IPS DF 6.9 (cell line): ENCODE data around the gene STARD7.
"Not testable (repeated sequence)": the region's sequence is repeated elsewhere in the genome, so short reads cannot be mapped to it uniquely, and the experiment has no call there.

Source experiments
- DNase-seq: peaks from one replicate; pipeline ENCODE4 v3.0.0-alpha.2; 2013; ENCODE audit warnings: low read depth, low spot score
- H3K27ac ChIP-seq: one replicate; pipeline ENCODE4 v1.5.1; 2013; ENCODE audit warnings: low read length, control low read depth
- H3K27me3 ChIP-seq: 2 replicates; pipeline ENCODE4 v1.6.1; 2013; ENCODE audit warnings: mild to moderate bottlenecking, low read length; ENCODE audit not compliant: control insufficient read depth, insufficient read depth
- H3K36me3 ChIP-seq: 2 replicates; pipeline ENCODE4 v1.6.1; 2013; ENCODE audit warnings: low read length; ENCODE audit not compliant: control insufficient read depth, insufficient read depth
- H3K4me1 ChIP-seq: 2 replicates; pipeline ENCODE4 v1.6.1; 2013; ENCODE audit warnings: low read length; ENCODE audit not compliant: control insufficient read depth, insufficient read depth
- H3K4me3 ChIP-seq: 2 replicates; pipeline ENCODE4 v1.5.1; 2013; ENCODE audit warnings: mild to moderate bottlenecking, low read length
- H3K9me3 ChIP-seq: 2 replicates; pipeline ENCODE4 v1.6.1; 2013; ENCODE audit warnings: low read length, inconsistent platforms; ENCODE audit not compliant: control insufficient read depth, insufficient read depth
- WGBS: extraction: QIAGEN DNeasy Blood & Tissue Kit; methylation state at CpG from one replicate; pipeline ENCODE4 v1.1.7; 2013; ENCODE audit warnings: mixed read lengths, missing lambda C conversion rate; ENCODE audit not compliant: insufficient read length, insufficient coverage; 5-methylcytosine and 5-hydroxymethylcytosine counted together

The STARD7 gene

GRCh38 chr2:96142217-96143113 is 66.2 kb downstream of the STARD7 start:
- Histone ChIP-seq H3K4me1 (peaks cover 4% of the 10 kb centered on the region), H3K27ac (no peak overlapping the region), H3K9me3 (no peaks in the 10 kb centered on the region), H3K36me3 (peaks cover 3% of the 10 kb centered on the region; the same call in 1 of the 2 replicates), H3K27me3 (no peaks in the 10 kb centered on the region; the same call in 1 of the 2 replicates), H3K4me3 (no peak overlapping the region)
- no peak for DNase-seq
- WGBS: no CpG with 5 or more reads among the region's 26 CpGs

GRCh38 chr2:96141624-96141967 is 67.0 kb downstream of the STARD7 start:
- not testable (repeated sequence) for H3K4me3 ChIP-seq, H3K27me3 ChIP-seq, H3K4me1 ChIP-seq, H3K27ac ChIP-seq, H3K9me3 ChIP-seq, H3K36me3 ChIP-seq, DNase-seq
- WGBS: no CpG with 5 or more reads among the region's 5 CpGs

GRCh38 chr2:96140941-96141623 is 67.5 kb downstream of the STARD7 start:
- no peaks in the 10 kb centered on the region; the same call in 1 of the 2 replicates for H3K27me3 ChIP-seq
- peaks cover 4% of the 10 kb centered on the region for H3K4me1 ChIP-seq
- WGBS: no CpG with 5 or more reads among the region's 13 CpGs
- no peak for DNase-seq
- no peak overlapping the region for H3K4me3 ChIP-seq
- H3K9me3 ChIP-seq: no peaks in the 10 kb centered on the region
- H3K27ac ChIP-seq: no peak overlapping the region
- H3K36me3 ChIP-seq: peaks cover 3% of the 10 kb centered on the region; the same call in 1 of the 2 replicates

- no peak overlapping the region for H3K27ac ChIP-seq
- H3K27me3 ChIP-seq: no peaks in the 10 kb centered on the region
- H3K36me3 ChIP-seq: peaks cover 3% of the 10 kb centered on the region; the same call in 1 of the 2 replicates
- no peak for DNase-seq
- H3K4me1 ChIP-seq: peaks cover 3% of the 10 kb centered on the region
- WGBS: no CpG with 5 or more reads among the region's 7 CpGs
- no peaks in the 10 kb centered on the region for H3K9me3 ChIP-seq
- no peak overlapping the region for H3K4me3 ChIP-seq
These were observed 69.4 kb downstream of the STARD7 start for GRCh38 chr2:96139181-96139758.

GRCh38 chr2:96138179-96139145 is 70.2 kb downstream of the STARD7 start, which contains the start of gene ASTL:
Gene ASTL, minus strand, starts transcription at chr2:96138502. Its CDS starts 66 bp downstream, at chr2:96138436.
- H3K9me3 ChIP-seq: no peaks in the 10 kb centered on the region
- DNase-seq: no peak
- no CpG with 5 or more reads among the region's 17 CpGs for WGBS
- H3K27ac ChIP-seq: no peak within 1 kb of the TSS
- no peaks in the 10 kb centered on the region; the same call in none of the 2 replicates for H3K4me1 ChIP-seq
- H3K4me3 ChIP-seq: no peak within 1 kb of the TSS
- H3K36me3 ChIP-seq: 0 out of 2 replicates have a peak, but pooled peaks cover 3% of the 10 kb centered on the region
- no peaks in the 10 kb centered on the region for H3K27me3 ChIP-seq

- no peaks in the 10 kb centered on the region; the same call in none of the 2 replicates for H3K4me1 ChIP-seq
- H3K36me3 ChIP-seq: no peaks in the 10 kb centered on the region
- H3K9me3 ChIP-seq: no peaks in the 10 kb centered on the region
- H3K4me3 ChIP-seq: no peak overlapping the region
- no peaks in the 10 kb centered on the region for H3K27me3 ChIP-seq
- WGBS: no CpG with 5 or more reads among the region's 15 CpGs
- H3K27ac ChIP-seq: no peak overlapping the region
- DNase-seq: no peak
These were observed 71.1 kb downstream of the STARD7 start for GRCh38 chr2:96137321-96138178.

GRCh38 chr2:96136129-96136720 is 72.4 kb downstream of the STARD7 start:
- Histone ChIP-seq H3K9me3 (no peaks in the 10 kb centered on the region), H3K27ac (no peak overlapping the region), H3K4me1 (no peaks in the 10 kb centered on the region; the same call in none of the 2 replicates), H3K27me3 (no peaks in the 10 kb centered on the region), H3K36me3 (no peaks in the 10 kb centered on the region), H3K4me3 (no peak overlapping the region)
- DNase-seq: no peak
- WGBS: no CpG with 5 or more reads among the region's 8 CpGs

- Histone ChIP-seq H3K9me3 (no peaks in the 10 kb centered on the region), H3K27me3 (no peaks in the 10 kb centered on the region), H3K4me1 (no peaks in the 10 kb centered on the region; the same call in none of the 2 replicates), H3K36me3 (no peaks in the 10 kb centered on the region), H3K27ac (no peak overlapping the region), H3K4me3 (no peak overlapping the region)
- no CpG with 5 or more reads among the region's 5 CpGs for WGBS
- DNase-seq: no peak
These were observed 73.0 kb downstream of the STARD7 start for GRCh38 chr2:96135621-96136020.

GRCh38 chr2:96135171-96135570 is 73.5 kb downstream of the STARD7 start:
- H3K36me3 ChIP-seq: no peaks in the 10 kb centered on the region; the same call in 1 of the 2 replicates
- H3K4me1 ChIP-seq: no peaks in the 10 kb centered on the region; the same call in none of the 2 replicates
- DNase-seq: no peak
- WGBS: no CpG with 5 or more reads among the region's 9 CpGs
- H3K27ac ChIP-seq: no peak overlapping the region
- no peak overlapping the region for H3K4me3 ChIP-seq
- no peaks in the 10 kb centered on the region for H3K27me3 ChIP-seq
- no peaks in the 10 kb centered on the region for H3K9me3 ChIP-seq
